Measurements from ENCODE around the gene COL17A1. TPM values are rescaled to one million over a fixed set of nuclear protein-coding genes. Genes with fewer than 3 reads are reported as not detected.

The COL17A1 gene
- total RNA-seq, 2 experiments from 2014 or later, result not detected

- ATAC-seq (no peak), DNase-seq (no peak)
- no peak for TF ChIP-seq CTCF (IDR thresholded peaks at IDR 0.05)
- Mint-ChIP-seq H3K27me3 (no peaks in the 10 kb centered on the region), H3K4me1 (ENCODE audit: low read depth) (no peaks in the 10 kb centered on the region), H3K27ac (no peak overlapping the region), H3K4me3 (no peak overlapping the region), H3K9me3 (no peaks in the 10 kb centered on the region), H3K36me3 (ENCODE audit: low read depth) (no peaks in the 10 kb centered on the region)
- intact Hi-C loops (cut with micrococcal nuclease), result no loop called here
- CTCF ChIA-PET, result interaction anchor here (1.0 to 2.3 kb wide), 3 partner anchors 35 to 185 kb away, joined by 3 to 7 read pairs (median 7); partner anchors contain the start of gene SFR1
- POLR2A ChIA-PET, result no interaction called here
Measured at GRCh38 chr10:104072786-104073185, 12.9 kb downstream of the COL17A1 start.

- Mint-ChIP-seq H3K27me3 (no peaks in the 10 kb centered on the region), H3K27ac (no peak overlapping the region), H3K36me3 (ENCODE audit: low read depth) (no peaks in the 10 kb centered on the region), H3K4me1 (ENCODE audit: low read depth) (no peaks in the 10 kb centered on the region), H3K4me3 (no peak overlapping the region), H3K9me3 (no peaks in the 10 kb centered on the region)
- TF ChIP-seq CTCF (IDR thresholded peaks at IDR 0.05), result no peak
- no peak for DNase-seq
- ChIA-PET POLR2A (no interaction called here), CTCF (no interaction called here)
- no peak for ATAC-seq
- intact Hi-C loops (cut with micrococcal nuclease), result no loop called here
Measured at GRCh38 chr10:104069613-104070012, 16.1 kb downstream of the COL17A1 start.

GRCh38 chr10:104067525-104067924, 18.2 kb downstream of the COL17A1 start:
- CTCF ChIA-PET, result interaction anchor here (1.0 to 1.9 kb wide), 2 partner anchors 16 to 55 kb away, joined by 3 to 5 read pairs; partner anchors contain the start of gene SFR1

GRCh38 chr10:104066945-104067344, 18.7 kb downstream of the COL17A1 start:
- no peak for ATAC-seq
- peaks cover 1% of the 10 kb centered on the region for H3K27me3 Mint-ChIP-seq
- intact Hi-C loops (cut with micrococcal nuclease), result no loop called here
- ChIA-PET CTCF (no interaction called here), POLR2A (interaction anchor here (1.8 kb wide), 1 partner anchor 10 kb away, joined by 4 read pairs; no protein-coding TSS in a partner anchor)
- TF ChIP-seq CTCF (IDR thresholded peaks at IDR 0.05), result no peak
- DNase-seq, result no peak
- no peak overlapping the region for H3K4me3 Mint-ChIP-seq
- H3K36me3 Mint-ChIP-seq (ENCODE audit: low read depth), result no peaks in the 10 kb centered on the region
- no peak overlapping the region for H3K27ac Mint-ChIP-seq
- no peaks in the 10 kb centered on the region for H3K4me1 Mint-ChIP-seq (ENCODE audit: low read depth)
- no peaks in the 10 kb centered on the region for H3K9me3 Mint-ChIP-seq

More at GRCh38 chr10:104067525-104067924, 18.2 kb downstream of the COL17A1 start:
- Mint-ChIP-seq H3K27me3 (peaks cover 1% of the 10 kb centered on the region), H3K4me1 (ENCODE audit: low read depth) (no peaks in the 10 kb centered on the region), H3K9me3 (no peaks in the 10 kb centered on the region), H3K36me3 (ENCODE audit: low read depth) (no peaks in the 10 kb centered on the region), H3K4me3 (no peak overlapping the region), H3K27ac (no peak overlapping the region)
- DNase-seq (no peak), ATAC-seq (no peak)
- POLR2A ChIA-PET, result interaction anchor here (1.8 kb wide), 1 partner anchor 11 kb away, joined by 4 read pairs; no protein-coding TSS in a partner anchor
- intact Hi-C loops (cut with micrococcal nuclease), result no loop called here
- TF ChIP-seq CTCF (IDR thresholded peaks at IDR 0.05), result no peak

GRCh38 chr10:104065748-104066147, 19.9 kb downstream of the COL17A1 start:
- intact Hi-C loops (cut with micrococcal nuclease), result no loop called here
- Mint-ChIP-seq H3K4me3 (no peak overlapping the region), H3K27me3 (peaks cover 1% of the 10 kb centered on the region), H3K4me1 (ENCODE audit: low read depth) (no peaks in the 10 kb centered on the region), H3K36me3 (ENCODE audit: low read depth) (no peaks in the 10 kb centered on the region), H3K9me3 (no peaks in the 10 kb centered on the region), H3K27ac (no peak overlapping the region)
- POLR2A ChIA-PET, result interaction anchor here (1.8 kb wide), 1 partner anchor 9 kb away, joined by 4 read pairs; no protein-coding TSS in a partner anchor
- ATAC-seq (no peak), DNase-seq (no peak)
- CTCF ChIA-PET, result interaction anchor here (1.3 kb wide), 1 partner anchor 12 kb away, joined by 3 read pairs; no protein-coding TSS in a partner anchor
- no peak for TF ChIP-seq CTCF (IDR thresholded peaks at IDR 0.05)
